Ectodermal cell (in vitro differentiated cells): ENCODE data around the gene INTS1.
"Not testable (repeated sequence)": the region's sequence is repeated elsewhere in the genome, so short reads cannot be mapped to it uniquely, and the experiment has no call there.

Source experiments
- H3K27ac ChIP-seq: 2 replicates; pipeline ENCODE4 v1.7.0; 2013; ENCODE audit warnings: mild to moderate bottlenecking, low read depth, low read length; ENCODE audit not compliant: insufficient read depth, poor library complexity, severe bottlenecking
- H3K27me3 ChIP-seq: 2 replicates; pipeline ENCODE4 v1.7.0; 2013; ENCODE audit warnings: mild to moderate bottlenecking, low read length; ENCODE audit not compliant: insufficient read depth, control insufficient read depth, poor library complexity, severe bottlenecking
- H3K36me3 ChIP-seq: one replicate; pipeline ENCODE4 v1.7.0; 2013; ENCODE audit warnings: low read length; ENCODE audit not compliant: control insufficient read depth, insufficient read depth
- H3K4me1 ChIP-seq: one replicate; pipeline ENCODE4 v1.7.0; 2013; ENCODE audit warnings: low read length; ENCODE audit not compliant: control insufficient read depth, insufficient read depth
- H3K4me3 ChIP-seq: 2 replicates; pipeline ENCODE4 v1.7.0; 2013; ENCODE audit warnings: low read depth, low read length, control low read depth; ENCODE audit not compliant: insufficient read depth
- H3K9me3 ChIP-seq: 2 replicates; pipeline ENCODE4 v1.7.0; 2013; ENCODE audit warnings: mild to moderate bottlenecking, low read length, moderate library complexity; ENCODE audit not compliant: control insufficient read depth
- WGBS, 2 experiments: methylation state at CpG; one replicate each; pipeline ENCODE4 v1.1.7; 2013; ENCODE audit warnings: missing lambda C conversion rate in 2 of 2; 5-methylcytosine and 5-hydroxymethylcytosine counted together

The INTS1 gene

GRCh38 chr7:1529383-1530116 lies 25.4 kb upstream of the INTS1 start:
- H3K9me3 ChIP-seq: no peaks in the 10 kb centered on the region
- H3K36me3 ChIP-seq: no peaks in the 10 kb centered on the region
- H3K27me3 ChIP-seq: peaks cover 35% of the 10 kb centered on the region
- peaks cover 14% of the 10 kb centered on the region for H3K4me1 ChIP-seq
- H3K4me3 ChIP-seq: no peak overlapping the region
- no peak overlapping the region for H3K27ac ChIP-seq
- WGBS, 2 experiments: 86 to 88% methylated on average over 21 of the region's 21 CpGs

GRCh38 chr7:1526271-1526754 lies 22.1 kb upstream of the INTS1 start:
- no peaks in the 10 kb centered on the region for H3K9me3 ChIP-seq
- no peaks in the 10 kb centered on the region for H3K36me3 ChIP-seq
- peaks cover 8% of the 10 kb centered on the region for H3K4me1 ChIP-seq
- H3K4me3 ChIP-seq: no peak overlapping the region
- peaks cover 12% of the 10 kb centered on the region for H3K27me3 ChIP-seq
- 74 to 76% methylated on average over 6 of the region's 6 CpGs for WGBS, 2 experiments
- no peak overlapping the region for H3K27ac ChIP-seq

GRCh38 chr7:1525409-1525808 lies 21.2 kb upstream of the INTS1 start:
- WGBS, 2 experiments: 91 to 93% methylated on average over 6 of the region's 6 CpGs
- H3K9me3 ChIP-seq: no peaks in the 10 kb centered on the region
- H3K4me3 ChIP-seq: no peak overlapping the region

GRCh38 chr7:1523844-1524243 lies 19.7 kb upstream of the INTS1 start:
- Histone ChIP-seq H3K4me3 (no peak overlapping the region), H3K4me1 (peaks cover 7% of the 10 kb centered on the region), H3K27me3 (peaks cover 3% of the 10 kb centered on the region), H3K27ac (no peak overlapping the region), H3K36me3 (no peaks in the 10 kb centered on the region), H3K9me3 (no peaks in the 10 kb centered on the region)
- WGBS, 2 experiments: 85 to 89% methylated on average over 17 of the region's 17 CpGs

More at GRCh38 chr7:1525409-1525808, 21.2 kb upstream of the INTS1 start:
- no peak overlapping the region for H3K27ac ChIP-seq
- no peaks in the 10 kb centered on the region for H3K36me3 ChIP-seq
- H3K27me3 ChIP-seq: peaks cover 7% of the 10 kb centered on the region
- H3K4me1 ChIP-seq: peaks cover 7% of the 10 kb centered on the region

GRCh38 chr7:1523208-1523607 lies 19.0 kb upstream of the INTS1 start:
- H3K36me3 ChIP-seq: no peaks in the 10 kb centered on the region
- H3K9me3 ChIP-seq: no peaks in the 10 kb centered on the region
- H3K4me3 ChIP-seq: no peak overlapping the region
- 44 to 46% methylated on average over 13 of the region's 13 CpGs for WGBS, 2 experiments
- H3K27ac ChIP-seq: no peak overlapping the region
- peaks cover 3% of the 10 kb centered on the region for H3K27me3 ChIP-seq
- H3K4me1 ChIP-seq: peaks cover 7% of the 10 kb centered on the region

- H3K4me1 ChIP-seq: peaks cover 7% of the 10 kb centered on the region
Measured at GRCh38 chr7:1521456-1521855, 17.3 kb upstream of the INTS1 start.

GRCh38 chr7:1520539-1521234 lies 16.5 kb upstream of the INTS1 start:
- H3K4me1 ChIP-seq: peaks cover 7% of the 10 kb centered on the region
- no peaks in the 10 kb centered on the region for H3K9me3 ChIP-seq
- H3K27ac ChIP-seq: no peak overlapping the region
- H3K4me3 ChIP-seq: no peak overlapping the region
- no peaks in the 10 kb centered on the region for H3K27me3 ChIP-seq
- 87 to 88% methylated on average over 27 of the region's 27 CpGs for WGBS, 2 experiments
- no peaks in the 10 kb centered on the region for H3K36me3 ChIP-seq

More at GRCh38 chr7:1521456-1521855, 17.3 kb upstream of the INTS1 start:
- Histone ChIP-seq H3K4me3 (no peak overlapping the region), H3K27ac (no peak overlapping the region), H3K36me3 (no peaks in the 10 kb centered on the region), H3K27me3 (peaks cover under 1% of the 10 kb centered on the region), H3K9me3 (no peaks in the 10 kb centered on the region)
- 92 to 93% methylated on average over 11 of the region's 11 CpGs for WGBS, 2 experiments

GRCh38 chr7:1519322-1519922 lies 15.2 kb upstream of the INTS1 start:
- not testable (repeated sequence) for H3K4me1 ChIP-seq, H3K27ac ChIP-seq, H3K9me3 ChIP-seq, H3K27me3 ChIP-seq, H3K4me3 ChIP-seq, H3K36me3 ChIP-seq
- WGBS, 2 experiments: 92 to 93% methylated on average over 12 of the region's 12 CpGs

GRCh38 chr7:1516586-1517251 lies 12.5 kb upstream of the INTS1 start:
- 90 to 93% methylated on average over 18 of the region's 18 CpGs for WGBS, 2 experiments
- Histone ChIP-seq H3K4me3 (no peak overlapping the region), H3K9me3 (no peaks in the 10 kb centered on the region), H3K27ac (no peak overlapping the region), H3K4me1 (no peaks in the 10 kb centered on the region), H3K27me3 (no peaks in the 10 kb centered on the region), H3K36me3 (no peaks in the 10 kb centered on the region)

GRCh38 chr7:1515509-1515967 lies 11.3 kb upstream of the INTS1 start:
- not testable (repeated sequence) for H3K27me3 ChIP-seq, H3K9me3 ChIP-seq, H3K4me3 ChIP-seq, H3K4me1 ChIP-seq, H3K27ac ChIP-seq, H3K36me3 ChIP-seq
- 87 to 91% methylated on average over 17 of the region's 17 CpGs for WGBS, 2 experiments
